K562 (cell line): ENCODE measurements around the gene P2RX3. TPM values are rescaled to one million over a fixed set of nuclear protein-coding genes. Genes with fewer than 3 reads are reported as not detected.

Source experiments
- CBX1 ChIP-seq: sonication (generic); IDR thresholded peaks from 2 replicates; pipeline ENCODE4 v1.6.1; 2016; ENCODE audit warnings: antibody characterized with exemption, low read depth, mild to moderate bottlenecking
- ELK1 ChIP-seq: sonication (generic); formaldehyde crosslinking; IDR thresholded peaks from 2 replicates; pipeline ENCODE4 v1.8.1; 2022; ENCODE audit warnings: missing genetic modification reagents
- HMG20A ChIP-seq: fragments of 450-650 bp; formaldehyde crosslinking; conservative IDR thresholded peaks from 2 replicates; pipeline ENCODE4 v1.4.0; 2020; ENCODE audit warnings: mild to moderate bottlenecking, mixed read lengths
- HNRNPH1 ChIP-seq: fragments of 200-400 bp; formaldehyde crosslinking; optimal IDR thresholded peaks from 2 replicates; pipeline ENCODE3; 2017; ENCODE audit warnings: low read depth, mild to moderate bottlenecking, low read length, moderate library complexity
- KDM1A ChIP-seq, 2 experiments: fragments of 450-650 bp; IDR thresholded peaks; 2 replicates each; pipeline ENCODE4 v1.6.1; 2016; ENCODE audit warnings: mild to moderate bottlenecking in 2 of 2
- PHF20 ChIP-seq: fragments of 450-650 bp; IDR thresholded peaks from 2 replicates; pipeline ENCODE4 v1.6.1; 2018; ENCODE audit not compliant: partially characterized antibody
- REST ChIP-seq, 2 experiments: fragments of 450-650 bp; formaldehyde crosslinking in 1 of 2; IDR thresholded peaks; 2 replicates each; pipeline versions ENCODE4 v1.4.0 to v1.6.1; 2014 to 2020; ENCODE audit warnings: mild to moderate bottlenecking in 2 of 2, borderline replicate concordance in 1 of 2, low read depth in 1 of 2
- SOX6 ChIP-seq: fragments of 450-650 bp; IDR thresholded peaks from 2 replicates; pipeline ENCODE4 v1.6.1; 2014; ENCODE audit warnings: mild to moderate bottlenecking
- ZNF584 ChIP-seq: fragments of 200-800 bp; sonication (Bioruptor generic); IDR thresholded peaks from 2 replicates; pipeline ENCODE4 v1.6.1; 2016; ENCODE audit warnings: low read depth, mild to moderate bottlenecking, missing genetic modification characterization, missing compliant biosample characterization
- polyA plus RNA-seq, 8 experiments: library from polyadenylated mRNA; depleted of rRNA in 4 of 8; stranded (reverse) in 5 of 8; unstranded in 3 of 8; fragments of >200 nt; fragmentation: Nextera tagmentation in 2 of 8; fragmentation: Illumina TruSeq in 1 of 8; extraction: Ambion mirVana in 2 of 8; extraction: Trizol in 1 of 8; gene quantifications; 2 replicates each; pipeline versions ENCODE4 v1.2.1 to v1.2.3, GENCODE V29; 2011 to 2014; ENCODE audit warnings: inconsistent platforms in 1 of 8, missing spikeins in 1 of 8
- total RNA-seq, 7 experiments: library from RNA; depleted of rRNA in 6 of 7; stranded (reverse); fragments of >200 nt in 6 of 7; fragmentation: Illumina TruSeq in 2 of 7; extraction: Trizol in 2 of 7; gene quantifications; 2 replicates each; pipeline versions ENCODE4 v1.2.1 to v1.2.3, GENCODE V29; 2011 to 2021; ENCODE audit warnings: low replicate concordance in 1 of 7
- TF ChIP-seq, protein P1 (sequence below), 2 experiments: IDR thresholded peaks in 1 of 2; conservative IDR thresholded peaks in 1 of 2; 2 replicates each; pipeline ENCODE4 v1.6.1; 2016; ENCODE audit warnings: low read depth in 2 of 2, mild to moderate bottlenecking in 1 of 2, missing compliant biosample characterization in 1 of 2, missing genetic modification characterization in 1 of 2, moderate library complexity in 1 of 2
- TF ChIP-seq, protein P2 (sequence below), 2 experiments: fragments of 200-800 bp in 1 of 2; sonication (Bioruptor generic) in 1 of 2; sonication (generic) in 1 of 2; formaldehyde crosslinking in 1 of 2; IDR thresholded peaks in 1 of 2; conservative IDR thresholded peaks in 1 of 2; 2 replicates each; pipeline versions ENCODE4 v1.5.0 to v1.6.1; 2016 to 2020; ENCODE audit warnings: missing compliant biosample characterization in 1 of 2, missing genetic modification characterization in 1 of 2, missing genetic modification reagents in 1 of 2
- TF ChIP-seq, protein P3 (sequence below): fragments of 250-450 bp; sonication (Bioruptor Pico); IDR thresholded peaks from 2 replicates; pipeline ENCODE4 v1.5.0; 2021

Gene P2RX3
- total and polyA plus RNA-seq, 9 of the 15 experiments (the other 6 are each of a cell fraction or from before 2014, with no cell fraction given) = not detected

DNA sequence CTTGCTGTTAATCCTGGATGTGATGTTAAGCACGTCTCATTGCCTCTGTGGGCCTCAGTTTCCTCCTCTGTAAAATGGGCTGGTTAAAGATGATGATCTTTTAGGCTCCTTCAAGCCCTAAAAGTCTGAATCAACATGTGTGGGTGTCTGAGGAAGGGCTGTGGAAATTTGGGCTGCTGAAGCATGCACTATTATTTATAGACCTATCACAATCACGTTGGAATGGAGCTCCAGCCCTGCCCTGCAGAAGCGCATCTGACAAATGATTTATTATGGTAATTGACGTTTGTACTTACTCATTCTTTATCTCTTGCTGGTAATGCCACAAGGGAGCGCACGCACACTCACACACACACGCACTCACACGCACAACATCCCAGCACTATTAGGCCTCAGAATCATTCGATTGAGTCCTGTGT is 20.4 kb downstream of the P2RX3 start (continued):
- TF ChIP-seq, protein P1, sequence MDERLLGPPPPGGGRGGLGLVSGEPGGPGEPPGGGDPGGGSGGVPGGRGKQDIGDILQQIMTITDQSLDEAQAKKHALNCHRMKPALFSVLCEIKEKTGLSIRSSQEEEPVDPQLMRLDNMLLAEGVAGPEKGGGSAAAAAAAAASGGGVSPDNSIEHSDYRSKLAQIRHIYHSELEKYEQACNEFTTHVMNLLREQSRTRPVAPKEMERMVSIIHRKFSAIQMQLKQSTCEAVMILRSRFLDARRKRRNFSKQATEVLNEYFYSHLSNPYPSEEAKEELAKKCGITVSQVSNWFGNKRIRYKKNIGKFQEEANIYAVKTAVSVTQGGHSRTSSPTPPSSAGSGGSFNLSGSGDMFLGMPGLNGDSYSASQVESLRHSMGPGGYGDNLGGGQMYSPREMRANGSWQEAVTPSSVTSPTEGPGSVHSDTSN (CRISPR knock-in tag; IDR thresholded peaks at IDR 0.05; ENCODE audit: low read depth) = peak; percentile 74
- TF ChIP-seq, protein P1 (tag; conservative IDR thresholded peaks at IDR 0.05; ENCODE audit: low read depth) = peak; percentile 97
- TF ChIP-seq ELK1 (CRISPR knock-in tag) (no peak), PHF20 (peak; percentile 35), KDM1A (IDR thresholded peaks at IDR 0.05) (peak; percentile 64 to 85), CBX1 (peak; percentile 52; the same call in 1 of the 2 replicates), HMG20A (CRISPR knock-in tag) (no peak), SOX6 (no peak), ZNF584 (no peak), HNRNPH1 (no peak), REST (IDR thresholded peaks at IDR 0.05; ENCODE audit: borderline replicate concordance) (peak; percentile 50; the same call in 1 of the 2 replicates), REST (CRISPR knock-in tag; IDR thresholded peaks at IDR 0.05; ENCODE audit: low read depth) (no peak)
- TF ChIP-seq, protein P2, sequence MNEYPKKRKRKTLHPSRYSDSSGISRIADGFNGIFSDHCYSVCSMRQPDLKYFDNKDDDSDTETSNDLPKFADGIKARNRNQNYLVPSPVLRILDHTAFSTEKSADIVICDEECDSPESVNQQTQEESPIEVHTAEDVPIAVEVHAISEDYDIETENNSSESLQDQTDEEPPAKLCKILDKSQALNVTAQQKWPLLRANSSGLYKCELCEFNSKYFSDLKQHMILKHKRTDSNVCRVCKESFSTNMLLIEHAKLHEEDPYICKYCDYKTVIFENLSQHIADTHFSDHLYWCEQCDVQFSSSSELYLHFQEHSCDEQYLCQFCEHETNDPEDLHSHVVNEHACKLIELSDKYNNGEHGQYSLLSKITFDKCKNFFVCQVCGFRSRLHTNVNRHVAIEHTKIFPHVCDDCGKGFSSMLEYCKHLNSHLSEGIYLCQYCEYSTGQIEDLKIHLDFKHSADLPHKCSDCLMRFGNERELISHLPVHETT (CRISPR knock-in tag; conservative IDR thresholded peaks at IDR 0.05 in 1 of 2, IDR thresholded peaks at IDR 0.05 in 1 of 2) = 0 out of 4 replicates have a peak, but pooled peaks of 1 of the 2 experiments have one; percentile 23
- TF ChIP-seq, protein P3, sequence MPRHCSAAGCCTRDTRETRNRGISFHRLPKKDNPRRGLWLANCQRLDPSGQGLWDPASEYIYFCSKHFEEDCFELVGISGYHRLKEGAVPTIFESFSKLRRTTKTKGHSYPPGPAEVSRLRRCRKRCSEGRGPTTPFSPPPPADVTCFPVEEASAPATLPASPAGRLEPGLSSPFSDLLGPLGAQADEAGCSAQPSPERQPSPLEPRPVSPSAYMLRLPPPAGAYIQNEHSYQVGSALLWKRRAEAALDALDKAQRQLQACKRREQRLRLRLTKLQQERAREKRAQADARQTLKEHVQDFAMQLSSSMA (CRISPR knock-in tag) = no peak
